ENCODE results near the gene LRFN4.

- TF ChIP-seq CTCF (IDR thresholded peaks at IDR 0.05; ENCODE audit: insufficient read depth, low read length, poor library complexity, severe bottlenecking) = no peak
- no peak for TF ChIP-seq EZH2phosphoT487 (conservative IDR thresholded peaks at IDR 0.05; ENCODE audit: low read length)
These were observed 3.0 kb downstream of the LRFN4 start for GRCh38 chr11:66859686-66860448.
